Stimulated activated CD4-positive, alpha-beta T cell treated with anti-CD3 and anti-CD28 coated beads, Interleukin-12 subunit alpha, Interleukin-12 subunit beta, amount 100 ng/mL, for 48 hours (primary cell): ENCODE data around the gene RPS6KA3.

Experiments
- DNase-seq, 3 donors: peaks; one replicate each; pipeline ENCODE4 v3.0.0-alpha.2; 2020; ENCODE audit warnings: low read depth in 2 of 3, low spot score in 1 of 3

Gene RPS6KA3

DNA sequence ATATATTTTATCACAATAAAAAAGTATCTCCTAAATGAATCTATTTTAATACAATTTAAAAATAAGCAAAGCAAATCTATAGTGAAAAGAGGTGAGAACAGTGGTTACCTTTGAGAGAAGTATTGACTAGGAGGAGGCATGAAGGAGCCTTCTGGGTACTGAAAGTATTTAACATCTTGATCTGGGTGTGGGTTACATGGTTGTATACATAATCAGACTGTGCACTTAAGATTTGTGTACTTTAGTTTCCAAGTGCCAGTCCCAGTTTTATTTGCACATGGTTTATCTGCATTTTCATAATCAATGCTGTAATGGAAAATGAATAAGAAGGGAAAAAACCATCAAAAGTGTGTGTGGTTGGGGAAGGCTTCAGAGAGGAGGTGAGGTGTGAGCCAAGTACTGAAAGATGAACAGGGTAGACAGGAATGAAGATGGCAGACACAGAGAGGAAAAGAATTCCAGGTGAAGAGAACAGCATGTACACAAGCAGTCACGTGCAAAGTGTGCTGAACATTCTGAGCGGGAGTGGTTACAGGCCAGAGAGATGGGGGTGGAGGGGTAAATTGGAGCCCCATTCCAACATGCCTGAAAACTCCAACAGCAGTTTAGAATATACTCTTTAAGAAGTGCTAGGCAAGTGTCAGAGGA lies 164.7 kb downstream of the RPS6KA3 start:
- no peak for DNase-seq
